GM23248 (cell line): Measurements from ENCODE around the gene CHST1. TPM values are rescaled to one million over a fixed set of nuclear protein-coding genes. Genes with fewer than 3 reads are reported as not detected.

ENCODE experiments used
- DNase-seq: peaks from one replicate; pipeline ENCODE4 v3.0.0-alpha.2; 2015
- H2AFZ ChIP-seq: fragments of 200-600 bp; sonication (generic); 2 replicates; pipeline ENCODE4 v1.6.1; 2016; ENCODE audit warnings: antibody characterized with exemption
- H3F3A ChIP-seq: fragments of 200-600 bp; sonication (generic); 2 replicates; pipeline ENCODE4 v1.6.1; 2016; ENCODE audit warnings: mild to moderate bottlenecking, antibody characterized with exemption, mixed run types; ENCODE audit not compliant: insufficient read depth
- H3K27ac ChIP-seq: fragments of 200-600 bp; sonication (generic); 2 replicates; pipeline ENCODE4 v1.5.1; 2016; ENCODE audit warnings: mild to moderate bottlenecking
- H3K27me3 ChIP-seq: fragments of 200-600 bp; sonication (generic); replicated peaks from 2 replicates; pipeline ENCODE4 v1.6.1; 2016; ENCODE audit warnings: mild to moderate bottlenecking; ENCODE audit not compliant: insufficient read depth
- H3K36me3 ChIP-seq: fragments of 200-600 bp; sonication (generic); 2 replicates; pipeline ENCODE4 v1.6.1; 2016; ENCODE audit warnings: low read depth, mild to moderate bottlenecking
- H3K4me1 ChIP-seq: fragments of 200-600 bp; sonication (generic); 2 replicates; pipeline ENCODE4 v1.6.1; 2016; ENCODE audit warnings: mild to moderate bottlenecking; ENCODE audit not compliant: insufficient read depth
- H3K4me2 ChIP-seq: fragments of 200-600 bp; sonication (generic); one replicate; pipeline ENCODE4 v1.6.1; 2016; ENCODE audit warnings: mild to moderate bottlenecking; ENCODE audit not compliant: unreplicated experiment
- H3K4me3 ChIP-seq: fragments of 200-600 bp; sonication (generic); 2 replicates; pipeline ENCODE4 v1.5.1; 2016; ENCODE audit warnings: mild to moderate bottlenecking
- H3K79me2 ChIP-seq: fragments of 200-600 bp; sonication (generic); 2 replicates; pipeline ENCODE4 v1.6.1; 2016; ENCODE audit warnings: mild to moderate bottlenecking; ENCODE audit not compliant: insufficient read depth
- H3K9ac ChIP-seq: fragments of 200-600 bp; sonication (generic); 2 replicates; pipeline ENCODE4 v1.6.1; 2016; ENCODE audit warnings: mild to moderate bottlenecking
- H3K9me2 ChIP-seq: fragments of 200-600 bp; sonication (generic); 2 replicates; pipeline ENCODE4 v1.6.1; 2016; ENCODE audit warnings: mixed run types, mild to moderate bottlenecking, moderate library complexity; ENCODE audit not compliant: insufficient read depth
- H3K9me3 ChIP-seq: fragments of 200-600 bp; sonication (generic); one replicate; pipeline ENCODE4 v1.6.1; 2017; ENCODE audit warnings: low read depth
- H4K20me1 ChIP-seq: fragments of 200-600 bp; sonication (generic); 2 replicates; pipeline ENCODE4 v1.6.0; 2016; ENCODE audit not compliant: insufficient read depth
- EZH2 ChIP-seq: fragments of 200-600 bp; sonication (generic); IDR thresholded peaks from 2 replicates; pipeline ENCODE4 v1.6.1; 2018; ENCODE audit warnings: antibody characterized with exemption, mild to moderate bottlenecking; ENCODE audit not compliant: insufficient read depth, poor library complexity, severe bottlenecking
- EZH2phosphoT487 ChIP-seq: fragments of 200-600 bp; sonication (generic); IDR thresholded peaks from 2 replicates; pipeline ENCODE4 v1.6.1; 2018; ENCODE audit warnings: antibody characterized with exemption, moderate library complexity, mild to moderate bottlenecking, low read depth; ENCODE audit not compliant: insufficient read depth
- WGBS, 2 experiments: methylation state at CpG; one replicate each; pipeline ENCODE4 v1.1.6; 2015 to 2017; ENCODE audit warnings: low lambda C conversion rate in 2 of 2, low coverage in 1 of 2; ENCODE audit errors: missing lambda C conversion rate in 2 of 2; 5-methylcytosine and 5-hydroxymethylcytosine counted together
- in situ Hi-C: fragments of 300-500 bp; cut with MboI; formaldehyde crosslinking; loops from 2 replicates; pipeline ENCODE4 v1.15.0; 2020
- polyA plus RNA-seq: library from polyadenylated mRNA; unstranded; fragments of >200 nt; fragmentation: Nextera tagmentation; extraction: Ambion mirVana; gene quantifications from 2 replicates; pipeline ENCODE4 v1.2.1, GENCODE V29; 2016
- total RNA-seq: library from RNA; depleted of rRNA; stranded (reverse); fragments of >200 nt; shearing (Covaris generic); gene quantifications from 2 replicates; pipeline ENCODE4 v1.2.3, GENCODE V29; 2014; rRNA removed

The CHST1 gene, protein sequence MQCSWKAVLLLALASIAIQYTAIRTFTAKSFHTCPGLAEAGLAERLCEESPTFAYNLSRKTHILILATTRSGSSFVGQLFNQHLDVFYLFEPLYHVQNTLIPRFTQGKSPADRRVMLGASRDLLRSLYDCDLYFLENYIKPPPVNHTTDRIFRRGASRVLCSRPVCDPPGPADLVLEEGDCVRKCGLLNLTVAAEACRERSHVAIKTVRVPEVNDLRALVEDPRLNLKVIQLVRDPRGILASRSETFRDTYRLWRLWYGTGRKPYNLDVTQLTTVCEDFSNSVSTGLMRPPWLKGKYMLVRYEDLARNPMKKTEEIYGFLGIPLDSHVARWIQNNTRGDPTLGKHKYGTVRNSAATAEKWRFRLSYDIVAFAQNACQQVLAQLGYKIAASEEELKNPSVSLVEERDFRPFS
- total RNA-seq (not detected in 2 replicates), polyA plus RNA-seq (0.06 and 0.18 TPM in 2 replicates)

- WGBS, 2 experiments = 3% methylated on average over 52 to 68 of the region's 96 CpGs
- H3K4me2 ChIP-seq = peak within 1 kb of the TSS; percentile 50
- H3K4me3 ChIP-seq = peak within 1 kb of the TSS; percentile 55
- no peaks in the 10 kb centered on the region for H3K9me3 ChIP-seq
- TF ChIP-seq EZH2 = no peak
- no peak for TF ChIP-seq EZH2phosphoT487
- H3K9ac ChIP-seq = no peak within 1 kb of the TSS
- no peak within 1 kb of the TSS for H3K27ac ChIP-seq
- in situ Hi-C loops = no loop called here
- peak; percentile 60 for DNase-seq
- no peaks in the 10 kb centered on the region for H3K36me3 ChIP-seq
- H3K27me3 ChIP-seq = peaks cover 47% of the 10 kb centered on the region
- peaks cover 9% of the 10 kb centered on the region; the same call in 1 of the 2 replicates for H3K4me1 ChIP-seq
- no peaks in the 10 kb centered on the region for H3K9me2 ChIP-seq
- H4K20me1 ChIP-seq = no peaks in the 10 kb centered on the region
- H2AFZ ChIP-seq = peak within 1 kb of the TSS; percentile 26; the same call in 1 of the 2 replicates
- H3F3A ChIP-seq = no peaks in the 10 kb centered on the region
- no peaks in the 10 kb centered on the region for H3K79me2 ChIP-seq
Observed at GRCh38 chr11:45665206-45665932, at the start of gene CHST1. Gene CHST1, minus strand, starts transcription at chr11:45665622. Its CDS starts 14,699 bp downstream, at chr11:45650923.

- no peak overlapping the region for H3K9ac ChIP-seq
- H3K36me3 ChIP-seq = no peaks in the 10 kb centered on the region
- peaks cover 24% of the 10 kb centered on the region for H3K27me3 ChIP-seq
- no peaks in the 10 kb centered on the region for H3K9me2 ChIP-seq
- H4K20me1 ChIP-seq = no peaks in the 10 kb centered on the region
- DNase-seq = peak; percentile 2
- H3K27ac ChIP-seq = no peak overlapping the region
- no peaks in the 10 kb centered on the region for H3K9me3 ChIP-seq
- TF ChIP-seq EZH2phosphoT487 = no peak
- no peak for TF ChIP-seq EZH2
- no peak overlapping the region for H2AFZ ChIP-seq
- no peaks in the 10 kb centered on the region for H3K4me1 ChIP-seq
- WGBS, 2 experiments = 33 to 43% methylated on average over 2 of the region's 2 CpGs
- H3K4me2 ChIP-seq = no peak overlapping the region
- H3K4me3 ChIP-seq = no peak overlapping the region
- no peaks in the 10 kb centered on the region for H3K79me2 ChIP-seq
- no peaks in the 10 kb centered on the region for H3F3A ChIP-seq
- in situ Hi-C loops = no loop called here
Observed at GRCh38 chr11:45713573-45713972, 48.2 kb upstream of the CHST1 start.

DNA sequence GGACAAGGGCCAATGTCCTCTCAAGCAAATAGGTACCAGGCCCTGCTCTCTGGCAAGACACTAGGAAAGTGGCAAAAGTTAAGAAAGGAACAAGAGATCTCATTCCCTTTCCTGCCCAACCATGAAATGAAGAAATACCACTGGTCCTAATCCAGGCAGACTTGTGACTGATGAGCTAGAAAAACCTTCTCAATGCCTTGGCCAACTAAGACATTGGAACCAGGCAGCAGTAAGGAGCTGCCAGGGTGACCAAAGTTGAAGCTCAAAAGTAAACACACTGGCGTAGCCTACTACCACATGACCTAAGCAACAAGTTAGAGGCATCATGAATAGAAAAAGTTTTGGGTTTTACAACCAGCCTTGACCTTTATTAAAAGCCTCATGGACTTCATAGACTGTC, 45.1 kb upstream of the CHST1 start:
- Histone ChIP-seq H4K20me1 (no peaks in the 10 kb centered on the region), H3K9ac (no peak overlapping the region), H3K27ac (no peak overlapping the region), H3K36me3 (no peaks in the 10 kb centered on the region), H3K27me3 (peaks cover 36% of the 10 kb centered on the region), H3K4me1 (no peaks in the 10 kb centered on the region), H3K4me2 (no peak overlapping the region), H3K4me3 (no peak overlapping the region), H3K9me3 (no peaks in the 10 kb centered on the region), H3K79me2 (no peaks in the 10 kb centered on the region), H3K9me2 (no peaks in the 10 kb centered on the region), H2AFZ (no peak overlapping the region), H3F3A (no peaks in the 10 kb centered on the region)
- in situ Hi-C loops = no loop called here
- no peak for TF ChIP-seq EZH2phosphoT487
- TF ChIP-seq EZH2 = no peak
- no peak for DNase-seq
- 0% methylated on average over 1 of the region's 1 CpG for WGBS, 2 experiments

GRCh38 chr11:45708887-45709663, 43.7 kb upstream of the CHST1 start:
- H4K20me1 ChIP-seq = no peaks in the 10 kb centered on the region
- no peaks in the 10 kb centered on the region for H3K79me2 ChIP-seq
- in situ Hi-C loops = no loop called here
- no peak overlapping the region for H3K4me2 ChIP-seq
- H3F3A ChIP-seq = no peaks in the 10 kb centered on the region
- H3K4me1 ChIP-seq = no peaks in the 10 kb centered on the region
- H3K9me2 ChIP-seq = no peaks in the 10 kb centered on the region
- H3K4me3 ChIP-seq = no peak overlapping the region
- TF ChIP-seq EZH2phosphoT487 = no peak
- no peaks in the 10 kb centered on the region for H3K36me3 ChIP-seq
- H2AFZ ChIP-seq = no peak overlapping the region
- DNase-seq = no peak
- H3K27me3 ChIP-seq = peaks cover 41% of the 10 kb centered on the region
- 24 to 25% methylated on average over 6 of the region's 6 CpGs for WGBS, 2 experiments
- H3K9me3 ChIP-seq = no peaks in the 10 kb centered on the region
- H3K9ac ChIP-seq = no peak overlapping the region
- H3K27ac ChIP-seq = no peak overlapping the region
